ENCODE measurements around the gene AP1G1.
"Not testable (repeated sequence)": the region's sequence is repeated elsewhere in the genome, so short reads cannot be mapped to it uniquely, and the experiment has no call there.

AP1G1 gene

DNA sequence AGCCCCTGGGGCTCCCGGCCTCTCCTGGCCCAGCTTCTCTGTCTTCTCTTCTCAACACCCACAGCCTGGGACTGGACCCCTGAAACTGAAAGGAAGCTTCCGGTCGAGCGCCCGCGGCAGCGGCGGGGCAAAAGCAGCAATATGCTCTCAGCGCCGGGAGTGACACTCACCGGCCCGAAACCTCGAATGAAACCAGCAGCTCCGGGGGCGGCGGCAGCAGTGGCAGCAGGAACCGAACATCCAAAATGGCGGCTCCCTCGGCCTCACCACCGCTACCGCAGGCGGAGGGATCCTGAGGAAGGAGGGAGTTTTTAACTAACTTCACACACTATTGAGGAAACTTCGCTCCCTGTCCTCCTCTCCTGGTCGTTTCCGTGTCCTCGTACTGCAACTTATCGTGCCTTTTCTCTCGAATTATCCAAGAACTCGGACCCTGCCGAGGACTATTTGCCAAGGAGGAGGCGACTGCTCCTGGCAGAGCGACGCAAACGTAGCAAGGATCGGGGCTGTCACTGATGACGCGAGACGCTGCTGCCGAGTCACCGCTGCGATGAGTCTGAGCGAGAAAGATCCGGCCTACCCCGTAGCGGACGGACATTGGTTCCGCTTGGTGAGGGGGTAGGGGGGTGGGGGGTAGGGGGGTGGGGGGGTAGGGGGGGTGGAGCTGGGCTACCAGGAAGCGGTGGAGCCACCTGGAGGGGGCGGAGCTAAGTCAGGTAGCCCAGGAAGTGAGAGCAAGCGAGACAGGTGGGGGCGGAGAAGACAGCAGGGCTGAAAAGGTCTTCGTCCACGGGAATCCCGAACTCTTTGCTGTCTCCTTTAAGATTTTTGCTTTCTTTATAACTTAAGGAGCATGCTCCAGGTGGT is at the start of gene AP1G1:
Gene AP1G1, minus strand, starts transcription at position 242 of the 867 bp plus-strand sequence. CDS start 19,355 bp downstream, outside the sequence.
- peak; percentile 97 for DNase-seq

DNA sequence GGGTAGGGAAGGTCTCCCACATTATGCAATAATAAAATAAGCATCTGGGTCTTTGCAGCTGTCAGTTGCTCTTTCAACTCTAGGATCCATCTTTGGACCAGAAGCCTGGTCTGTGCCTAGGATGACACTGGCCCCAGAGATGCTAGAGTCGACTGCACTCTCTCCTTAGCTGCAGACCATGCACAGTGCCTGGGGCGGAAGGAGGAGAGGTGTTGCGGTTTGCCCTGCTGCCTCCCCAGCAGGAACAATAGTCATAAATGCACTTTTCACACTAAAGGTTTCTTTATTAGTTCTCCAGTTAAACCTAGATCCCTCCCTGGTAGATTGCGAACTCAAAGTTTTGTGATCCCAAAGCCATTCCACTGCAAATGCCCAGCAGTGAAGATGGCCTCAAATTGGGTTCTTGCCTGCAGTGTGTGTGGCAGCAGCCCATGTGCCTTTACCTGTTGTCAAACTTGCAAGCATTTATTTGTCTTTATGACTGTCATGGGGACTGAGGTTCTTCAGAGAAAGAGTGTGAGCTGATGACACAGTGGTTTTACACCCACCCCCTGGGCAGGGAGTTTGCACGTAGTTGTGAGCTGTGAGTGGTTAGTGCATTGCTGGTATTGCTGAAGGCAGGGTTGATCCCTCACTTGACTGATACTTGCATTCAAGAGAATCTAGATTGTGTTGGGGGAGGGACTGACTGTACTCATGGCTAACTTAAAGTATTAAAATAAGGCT is 47.5 kb upstream of the AP1G1 start:
- DNase-seq: peak; percentile 19 to 56

DNA sequence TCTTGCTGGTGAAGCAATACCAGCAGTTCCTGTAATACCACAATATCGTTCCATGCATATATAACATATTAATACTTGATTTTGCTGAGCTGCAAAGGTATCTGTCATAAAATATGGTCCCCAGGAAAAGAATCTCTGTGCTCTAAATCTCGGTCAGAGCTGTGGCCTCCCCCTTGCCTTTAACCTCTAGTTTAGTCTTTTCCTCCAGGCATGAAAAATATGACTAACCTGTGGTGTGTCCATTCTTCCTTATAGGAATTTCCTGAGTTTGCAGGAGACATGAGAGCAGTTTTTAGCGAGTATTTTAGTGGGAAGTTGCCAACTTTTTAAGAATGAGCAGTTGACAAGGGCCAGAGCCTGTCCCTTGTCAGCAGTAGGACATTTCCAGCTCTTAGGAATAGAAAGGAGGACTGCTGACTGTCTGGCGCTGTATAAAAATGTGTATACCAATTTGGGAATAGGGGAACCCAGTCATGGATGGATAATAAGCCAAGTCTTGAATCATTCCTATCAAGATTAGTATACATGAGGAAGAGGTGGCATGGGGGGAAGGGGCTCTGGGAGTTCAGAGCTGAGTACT is 45.8 kb upstream of the AP1G1 start:
- no peak for DNase-seq

DNA sequence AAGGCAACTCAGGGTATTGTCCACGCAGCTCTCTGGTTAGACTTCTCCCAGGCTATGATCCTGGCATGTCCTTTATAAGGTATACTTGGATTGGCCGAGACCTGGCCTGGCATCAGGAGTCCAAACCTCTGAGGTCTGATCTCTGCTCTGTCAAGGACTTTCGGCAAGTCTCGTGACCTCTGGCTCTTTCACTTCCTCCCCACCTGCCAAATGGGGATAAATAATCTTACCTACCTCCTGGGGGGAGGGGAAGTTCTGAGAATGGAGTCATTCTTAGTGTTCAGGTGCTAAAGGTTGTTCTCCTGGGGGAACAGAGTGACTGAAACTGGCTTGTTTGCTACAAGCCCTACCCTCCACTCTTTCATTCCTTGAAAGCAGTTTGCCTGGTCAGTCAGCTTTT is 44.8 kb upstream of the AP1G1 start:
- DNase-seq: peak in 1 of 2 donors; percentile 27

DNA sequence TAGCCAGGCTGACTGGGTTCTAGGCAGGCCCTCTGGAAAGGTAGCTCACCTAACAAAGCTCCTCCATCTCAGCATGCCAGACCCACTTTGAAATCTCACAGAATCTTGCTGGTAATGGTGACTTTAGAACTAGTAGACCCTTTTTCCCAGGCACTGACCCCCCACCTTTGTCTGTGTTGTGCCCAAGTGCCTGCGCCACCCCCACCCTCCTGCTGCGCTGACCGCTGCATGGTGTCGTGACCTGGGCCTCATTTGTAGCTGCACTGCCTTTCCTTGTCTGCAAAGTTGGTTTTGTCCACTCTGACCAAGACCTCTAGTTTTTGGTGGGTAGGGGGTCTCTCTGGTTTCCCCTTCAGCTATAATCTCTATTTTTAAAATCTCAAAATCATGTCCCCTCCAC is 43.9 kb upstream of the AP1G1 start:
- no peak for DNase-seq

DNA sequence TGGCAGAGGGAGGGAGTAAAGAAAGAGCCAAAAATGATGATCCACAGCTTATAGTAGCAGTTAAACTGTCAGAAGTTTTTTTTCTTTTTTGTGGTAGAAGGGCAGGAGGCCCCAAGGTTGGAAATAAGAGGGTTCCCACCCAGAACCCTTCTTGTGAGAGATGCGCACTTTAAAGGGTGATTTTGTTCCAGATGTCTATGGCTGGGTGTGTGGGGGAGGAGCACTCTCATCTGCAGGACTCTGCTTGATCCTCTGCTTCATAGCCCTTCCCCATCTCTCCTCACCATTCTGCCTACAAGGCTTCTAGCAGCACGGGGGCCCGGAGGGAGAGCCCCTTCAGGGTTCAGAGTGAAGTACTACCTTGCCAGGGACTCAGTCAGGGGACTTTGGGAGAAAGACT is 43.5 kb upstream of the AP1G1 start:
- DNase-seq: no peak

DNA sequence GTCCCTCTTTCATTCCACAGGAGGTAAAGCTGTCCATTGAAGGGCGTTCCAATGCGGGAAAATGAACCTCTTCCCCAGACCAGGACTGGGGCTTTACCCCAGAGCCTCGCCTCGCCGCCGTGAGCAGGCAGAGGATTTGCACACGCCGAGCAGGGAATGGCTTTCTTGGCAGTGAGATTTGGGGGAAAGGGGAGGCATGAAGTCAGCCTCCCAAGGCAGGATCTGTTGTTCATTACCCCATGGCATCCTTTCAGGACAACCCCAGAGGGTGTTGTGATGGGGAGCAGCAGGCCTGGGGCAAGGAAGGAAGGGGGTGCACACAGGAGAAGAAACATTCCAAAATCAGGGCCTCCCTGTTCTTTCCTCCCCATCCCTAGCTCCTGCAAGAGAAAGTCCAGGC is 43.1 kb upstream of the AP1G1 start:
- DNase-seq: no peak

DNA sequence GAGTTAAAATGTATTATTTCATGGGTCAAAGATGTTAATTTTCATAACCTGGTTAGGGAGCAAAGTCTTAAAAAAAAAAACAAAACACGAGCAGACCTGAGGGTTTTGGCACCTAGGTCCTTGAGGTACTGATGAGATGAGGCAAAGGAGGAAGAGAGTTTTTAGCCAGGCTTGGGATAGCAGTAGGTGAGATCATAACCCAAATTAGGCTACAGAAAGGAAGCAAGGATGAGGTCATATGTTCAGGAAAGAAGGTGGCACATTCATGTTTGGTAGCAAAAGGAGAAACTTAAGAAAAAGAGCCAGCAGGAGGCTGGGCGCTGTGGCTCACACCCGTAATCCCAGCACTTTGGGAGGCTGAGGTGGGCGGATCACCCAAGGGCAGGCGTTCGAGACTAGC is 40.0 kb upstream of the AP1G1 start:
- no peak for DNase-seq

DNA sequence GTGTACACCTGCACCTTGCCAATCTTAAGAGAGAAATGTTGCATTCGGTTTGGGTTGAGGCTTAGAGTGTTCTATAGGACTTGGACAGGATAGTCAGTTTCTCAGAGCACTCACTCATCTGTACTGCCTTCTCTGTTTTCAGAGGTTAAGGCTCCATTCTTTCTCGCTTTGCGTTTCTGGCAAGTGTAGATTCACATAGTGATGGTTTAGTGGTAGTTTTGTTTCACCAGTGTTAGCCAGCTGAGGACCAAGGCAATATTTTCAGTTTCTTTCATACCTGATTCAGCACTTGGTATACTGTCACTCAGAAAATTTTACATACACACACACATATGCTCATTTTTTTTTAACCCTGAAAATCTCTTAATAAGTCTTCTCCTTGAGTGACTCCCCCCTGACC is 38.5 kb upstream of the AP1G1 start:
- DNase-seq: no peak

DNA sequence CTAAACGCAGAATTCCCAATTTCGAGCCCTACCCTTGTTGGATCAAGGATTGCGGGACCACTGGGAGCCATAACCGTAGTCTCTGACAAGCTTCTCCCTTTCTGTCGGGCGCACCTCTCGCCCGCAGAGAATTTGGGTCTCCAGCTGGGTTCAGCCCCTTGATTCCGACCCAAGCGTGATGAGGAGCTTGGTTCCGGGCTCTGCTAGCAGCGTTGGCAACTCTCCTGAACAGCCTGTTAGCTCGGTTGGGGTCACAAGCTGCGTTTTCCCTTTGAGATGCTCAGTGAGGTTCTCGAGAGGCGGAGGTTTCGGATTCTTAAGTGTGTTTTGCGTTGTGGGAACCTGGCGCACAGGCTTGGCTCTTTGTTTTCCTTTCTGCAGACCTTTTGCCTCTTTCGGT is 37.8 kb upstream of the AP1G1 start:
- peak; percentile 12 to 16 for DNase-seq

DNA sequence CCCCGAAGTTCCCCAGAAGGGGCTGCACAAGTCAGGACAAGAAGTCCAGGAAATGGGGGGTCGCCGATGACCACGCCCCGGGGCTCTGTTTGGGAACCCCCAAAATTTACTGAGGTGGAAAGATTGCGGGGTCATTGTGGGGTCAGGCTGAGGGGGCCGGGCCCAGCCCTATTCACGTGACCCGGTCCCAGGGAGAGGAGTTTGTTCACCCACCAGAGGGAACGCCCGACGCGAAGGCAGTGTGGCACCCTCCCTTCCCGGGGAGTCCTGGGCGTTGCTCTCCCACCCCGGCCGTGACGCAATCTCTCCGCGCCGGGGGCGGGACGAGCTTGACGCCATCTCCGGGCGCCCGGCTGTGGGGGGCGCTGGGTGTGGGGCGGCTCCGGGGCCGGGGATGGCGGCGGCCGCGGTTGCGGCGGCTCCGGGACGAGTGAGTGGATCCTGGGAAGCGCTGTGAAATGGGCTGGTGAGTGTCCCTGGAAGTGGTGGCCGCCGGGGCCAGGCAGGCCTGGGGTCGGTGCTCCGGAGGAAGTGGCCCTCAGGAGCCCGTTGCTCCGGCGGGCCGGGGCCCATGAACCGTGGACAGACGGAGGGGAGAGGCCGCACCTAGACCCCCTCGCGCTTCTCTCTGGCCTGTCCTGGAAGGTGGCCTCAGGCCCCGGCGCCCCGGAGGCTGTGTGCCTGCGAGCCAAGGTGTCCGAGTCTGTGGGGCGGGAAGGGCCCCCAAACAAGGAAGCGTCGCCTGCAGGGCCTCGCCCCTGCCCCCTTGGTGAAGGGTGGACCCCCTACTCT is 37.2 kb upstream of the AP1G1 start, which contains the start of gene ATXN1L:
Gene ATXN1L, plus strand, starts transcription at position 338 of the 792 bp plus-strand sequence. CDS start 3,765 bp downstream, outside the sequence.
- DNase-seq: peak; percentile 95

DNA sequence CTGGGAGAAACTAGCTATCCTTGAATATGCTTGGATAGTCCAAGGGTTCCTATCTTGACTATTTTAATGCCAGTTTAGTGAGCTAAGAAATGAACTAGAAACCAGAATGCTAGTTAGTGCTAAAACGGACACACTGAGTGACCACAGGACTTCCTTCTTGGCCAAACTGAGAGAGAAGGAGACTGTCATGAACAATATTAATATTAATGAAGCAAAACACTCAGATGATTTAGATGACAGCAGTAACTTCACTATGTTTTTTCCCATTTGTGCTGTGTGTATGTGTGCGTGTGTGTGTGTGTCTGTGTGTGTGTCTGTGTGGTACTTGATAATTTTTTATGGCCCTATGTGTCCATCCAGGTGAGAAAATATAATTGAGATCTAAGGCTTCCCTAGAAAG is 34.9 kb upstream of the AP1G1 start:
- DNase-seq: no peak

DNA sequence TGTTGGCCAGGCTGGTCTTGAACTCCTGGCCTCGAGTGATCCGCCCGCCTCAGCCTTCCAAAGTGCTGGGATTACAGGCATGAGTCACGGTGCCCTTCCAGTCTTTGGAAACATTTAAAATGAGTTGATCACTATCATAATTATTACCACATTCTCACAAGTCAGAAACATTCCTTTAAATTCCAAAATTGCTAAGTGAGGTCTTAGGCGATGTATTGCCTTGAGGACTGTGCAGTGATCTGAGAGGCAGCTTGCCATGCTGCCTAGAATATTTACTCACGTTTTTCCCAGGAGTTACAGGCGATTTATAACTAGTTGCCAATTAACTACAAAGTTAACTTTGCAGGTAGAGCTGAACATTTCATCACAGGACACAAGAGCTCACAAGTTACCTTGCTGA is 31.4 kb upstream of the AP1G1 start:
- DNase-seq: no peak

DNA sequence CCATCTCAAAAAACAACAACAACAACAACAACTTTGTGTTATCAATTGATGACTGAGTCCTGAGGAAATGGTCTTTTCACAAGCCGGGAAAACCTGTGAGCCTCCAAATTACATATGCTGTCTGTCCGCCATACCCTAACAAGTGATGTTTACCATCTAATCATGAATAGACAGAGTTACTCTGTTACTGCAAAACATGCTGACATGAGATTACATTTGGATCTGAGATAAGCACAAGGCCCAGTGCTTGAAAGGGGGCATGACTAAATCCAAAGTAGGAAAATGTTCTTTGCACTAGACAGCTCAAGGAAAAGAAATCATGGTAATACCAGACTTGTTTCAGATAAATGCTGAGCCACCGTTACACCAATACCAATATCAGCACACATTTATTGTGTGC is 28.5 kb upstream of the AP1G1 start:
- no peak for DNase-seq

DNA sequence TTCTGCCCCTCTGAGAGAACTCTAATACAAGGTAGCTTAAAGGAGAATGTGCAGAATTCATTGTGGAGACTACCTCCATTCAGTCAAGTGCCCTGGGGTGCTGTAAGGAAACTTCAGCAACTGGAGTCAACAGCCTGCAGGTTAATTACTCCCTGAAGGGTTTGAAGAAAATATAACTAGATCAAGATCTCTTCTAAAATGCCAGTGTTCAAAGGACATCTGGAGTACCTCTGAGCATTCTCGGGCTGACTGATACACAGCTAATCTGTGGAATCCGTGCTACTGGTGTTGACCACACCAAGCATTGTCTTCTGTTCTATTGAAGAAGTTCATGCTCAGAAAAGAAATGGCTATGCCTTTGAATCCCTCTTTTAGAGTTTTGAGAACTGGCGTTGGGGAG is 25.7 kb upstream of the AP1G1 start:
- DNase-seq: no peak

DNA sequence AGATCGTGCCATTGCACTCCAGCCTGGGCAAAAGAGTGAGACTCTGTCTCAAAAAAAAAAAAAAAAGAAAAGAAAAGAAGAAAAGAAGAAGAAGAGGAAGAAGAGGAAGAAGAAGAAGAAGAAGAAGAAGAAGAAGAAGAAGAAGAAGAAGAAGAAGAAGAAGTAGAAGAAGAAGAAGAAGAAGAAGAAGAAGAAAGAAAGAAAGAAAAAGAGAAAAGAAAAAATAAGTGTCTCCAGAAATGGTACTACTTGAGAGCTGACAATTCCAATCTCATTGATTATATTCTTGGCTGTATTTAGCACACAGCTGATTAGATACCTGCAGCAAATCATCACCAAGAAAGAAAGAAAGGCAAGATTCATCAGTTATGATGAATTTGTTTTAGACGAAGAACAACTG is 23.5 kb upstream of the AP1G1 start:
- not testable (repeated sequence) for DNase-seq

DNA sequence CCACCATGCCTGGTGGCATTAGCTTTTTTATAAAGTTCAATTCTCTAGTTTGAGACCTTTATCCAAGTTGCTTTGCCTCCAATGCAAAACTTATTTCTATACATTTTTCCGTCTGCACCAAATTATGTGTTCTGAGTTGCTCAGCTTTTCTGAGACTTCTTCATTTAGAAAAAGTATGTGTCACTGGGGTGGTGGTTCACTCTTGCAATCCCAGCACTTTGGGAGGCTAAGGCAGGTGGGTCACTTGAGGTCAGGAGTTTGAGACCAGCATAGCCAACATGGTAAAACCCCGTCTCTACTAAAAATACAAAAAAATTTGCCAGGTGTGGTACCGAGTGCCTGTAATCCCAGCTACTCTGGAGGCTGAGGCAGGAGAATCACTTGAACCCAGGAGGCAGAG is 23.1 kb upstream of the AP1G1 start:
- not testable (repeated sequence) for DNase-seq

DNA sequence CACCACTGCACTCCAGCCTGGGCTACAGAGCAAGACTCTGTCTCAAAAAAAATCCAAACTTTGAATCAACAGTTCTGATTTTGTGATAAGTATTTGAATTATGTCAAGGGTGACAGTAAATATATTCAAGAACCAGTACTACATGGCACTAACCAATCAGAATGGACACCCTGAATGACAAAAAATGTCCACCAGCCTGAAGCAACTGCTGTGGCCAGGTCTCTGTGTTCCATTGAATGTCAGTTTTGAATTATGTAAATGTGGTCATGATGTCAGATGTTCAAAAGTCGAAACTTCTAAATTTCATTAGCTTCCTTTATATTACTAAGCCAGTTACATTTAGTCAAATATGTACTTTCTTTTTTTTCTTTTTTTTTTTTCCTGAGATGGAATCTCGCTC is 21.7 kb upstream of the AP1G1 start:
- no peak for DNase-seq

DNA sequence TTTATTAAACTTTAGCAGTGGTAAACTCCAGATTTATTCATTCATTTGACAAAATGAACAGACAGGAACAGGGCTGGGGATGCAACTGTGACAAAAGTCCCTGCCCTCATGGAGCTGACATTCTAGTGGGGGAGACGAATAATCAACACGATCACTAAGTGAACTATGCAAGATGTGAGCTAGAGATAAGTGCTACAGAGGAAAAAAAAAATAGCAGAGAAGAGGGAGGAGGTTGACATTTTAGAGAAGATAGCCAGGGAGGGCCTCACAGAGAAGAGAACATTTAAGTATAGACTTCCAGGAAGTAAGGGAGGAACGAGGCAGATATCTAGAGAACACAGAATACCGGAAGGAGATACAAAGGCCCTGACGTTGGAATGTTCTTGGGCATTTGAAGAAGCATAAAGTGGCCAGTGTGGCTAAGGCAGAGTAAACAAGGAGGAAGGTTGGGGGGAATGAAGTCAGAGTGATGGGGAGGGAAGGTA is 17.9 kb upstream of the AP1G1 start:
- no peak for DNase-seq

DNA sequence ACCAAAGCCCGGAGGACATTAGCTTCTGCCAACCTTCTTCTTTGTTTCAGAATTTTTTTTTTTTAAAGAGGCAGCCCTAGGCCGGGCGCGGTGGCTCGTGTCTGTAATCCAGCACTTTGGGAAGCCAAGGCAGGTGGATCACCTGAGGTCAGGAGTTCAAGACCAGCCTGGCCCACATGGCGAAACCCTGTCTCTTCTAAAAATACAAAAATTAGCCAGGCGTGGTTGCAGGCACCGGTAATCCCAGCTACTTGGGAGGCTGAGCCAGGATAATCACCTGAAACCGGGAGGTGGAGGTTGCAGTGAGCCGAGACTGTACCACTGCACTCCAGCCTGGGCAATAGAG is 8.5 kb upstream of the AP1G1 start:
- not testable (repeated sequence) for DNase-seq

DNA sequence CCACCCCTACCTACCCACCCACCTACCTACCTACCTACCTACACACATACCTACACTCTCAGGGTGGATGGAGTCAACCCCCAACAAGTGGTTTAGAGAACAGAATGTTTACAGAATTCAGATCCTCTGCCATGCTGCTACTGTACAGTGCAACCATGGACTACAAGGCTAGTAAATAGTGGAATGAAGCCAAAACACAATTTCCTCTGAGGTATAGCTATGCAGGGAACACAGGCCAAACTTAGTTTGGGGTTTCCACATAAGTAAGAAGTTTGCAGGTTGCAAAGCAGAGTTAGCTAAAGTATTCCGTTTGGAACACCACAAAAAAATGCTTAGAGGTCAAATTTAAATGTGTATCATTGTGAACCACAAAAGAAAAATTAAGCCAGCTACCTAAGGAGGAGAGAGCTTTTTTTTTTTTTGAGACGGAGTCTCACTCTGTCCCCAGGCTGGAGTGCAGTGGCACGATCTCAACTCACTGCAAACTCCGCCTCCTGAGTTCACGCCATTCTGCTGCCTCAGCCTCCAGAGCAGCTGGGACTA is 2.7 kb upstream of the AP1G1 start:
- DNase-seq: peak in 1 of 2 donors; percentile 27

DNA sequence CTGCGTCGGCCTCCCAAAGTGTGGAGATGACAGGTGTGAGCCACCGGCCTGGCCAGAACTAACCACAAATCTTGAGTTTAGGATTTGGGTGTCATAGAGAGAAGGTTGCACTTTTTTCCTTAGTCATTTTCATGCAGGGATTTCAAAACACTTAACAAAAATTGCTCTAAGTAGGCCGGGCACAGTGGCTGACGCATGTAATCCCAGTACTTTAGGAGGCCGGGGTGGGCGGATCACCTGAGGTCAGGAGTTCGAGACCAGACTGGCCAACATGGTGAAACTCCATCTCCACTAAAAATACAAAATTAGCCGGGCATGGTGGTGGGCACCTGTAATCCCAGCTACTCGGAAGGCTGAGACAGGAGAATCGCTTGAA is 1.5 kb upstream of the AP1G1 start:
- peak in 1 of 2 donors; percentile 29 for DNase-seq

All from CD4-positive, alpha-beta T cell treated with Interleukin-4 for 1 hour (primary cell).